Large intestine (tissue), 3 donors: ENCODE measurements around the gene SWAP70. TPM values are rescaled to one million over a fixed set of nuclear protein-coding genes. Genes with fewer than 3 reads are reported as not detected.
"Not testable (repeated sequence)": the region's sequence is repeated elsewhere in the genome, so short reads cannot be mapped to it uniquely, and the experiment has no call there.

Experiments used
- DNase-seq, 2 donors: peaks; one replicate each; pipeline versions ENCODE4 v3.0.0 to v3.0.0-alpha.2; 2013
- H3K27ac ChIP-seq: one replicate; pipeline ENCODE4 v1.5.1; 2013; ENCODE audit warnings: low read length
- H3K27me3 ChIP-seq: 2 replicates; pipeline ENCODE4 v1.6.1; 2013; ENCODE audit warnings: low read length; ENCODE audit not compliant: control insufficient read depth, insufficient read depth
- H3K36me3 ChIP-seq: 2 replicates; pipeline ENCODE4 v1.6.1; 2013; ENCODE audit warnings: low read length; ENCODE audit not compliant: control insufficient read depth, insufficient read depth
- H3K4me1 ChIP-seq: one replicate; pipeline ENCODE4 v1.6.1; 2013; ENCODE audit warnings: low read length; ENCODE audit not compliant: control insufficient read depth, insufficient read depth
- H3K4me3 ChIP-seq: one replicate; pipeline ENCODE4 v1.5.1; 2013; ENCODE audit warnings: low read length
- H3K9me3 ChIP-seq: one replicate; pipeline ENCODE4 v1.6.1; 2013; ENCODE audit warnings: mild to moderate bottlenecking, low read depth, low read length, moderate library complexity; ENCODE audit not compliant: control insufficient read depth
- WGBS: methylation state at CpG from one replicate; pipeline ENCODE4 v1.1.5; 2013; ENCODE audit warnings: low lambda C conversion rate; ENCODE audit not compliant: insufficient coverage; 5-methylcytosine and 5-hydroxymethylcytosine counted together
- polyA plus RNA-seq: library from polyadenylated mRNA; unstranded; fragments of 120-200 nt; gene quantifications from one replicate; pipeline ENCODE4 v1.2.1, GENCODE V29; 2013

Gene SWAP70
- polyA plus RNA-seq, 1 donor, result 21.7 TPM

- DNase-seq, result no peak
- peaks cover 36% of the 10 kb centered on the region for H3K36me3 ChIP-seq
- H3K4me3 ChIP-seq, result no peak overlapping the region
- H3K27me3 ChIP-seq, result no peaks in the 10 kb centered on the region
- no CpG with 5 or more reads among the region's 3 CpGs for WGBS
- H3K27ac ChIP-seq, result no peak overlapping the region
- H3K4me1 ChIP-seq, result no peaks in the 10 kb centered on the region
- peaks cover 11% of the 10 kb centered on the region for H3K9me3 ChIP-seq
Observed at GRCh38 chr11:9733212-9733611, 69.3 kb downstream of the SWAP70 start.

- H3K27ac ChIP-seq, result no peak overlapping the region
- peaks cover 4% of the 10 kb centered on the region for H3K4me1 ChIP-seq
- H3K36me3 ChIP-seq, result peaks cover 35% of the 10 kb centered on the region
- H3K27me3 ChIP-seq, result no peaks in the 10 kb centered on the region
- peaks cover 11% of the 10 kb centered on the region for H3K9me3 ChIP-seq
- no CpG with 5 or more reads among the region's 3 CpGs for WGBS
- H3K4me3 ChIP-seq, result no peak overlapping the region
- no peak for DNase-seq
Observed at GRCh38 chr11:9735236-9735635, 71.4 kb downstream of the SWAP70 start.

- 93% methylated on average over 2 of the region's 2 CpGs for WGBS
- Histone ChIP-seq H3K4me1 (peaks cover 10% of the 10 kb centered on the region), H3K27ac (no peak overlapping the region), H3K36me3 (peaks cover 39% of the 10 kb centered on the region), H3K4me3 (no peak overlapping the region), H3K27me3 (no peaks in the 10 kb centered on the region), H3K9me3 (peaks cover 11% of the 10 kb centered on the region)
- DNase-seq, result no peak
Observed at GRCh38 chr11:9735919-9736318, 72.0 kb downstream of the SWAP70 start.

- no peak overlapping the region for H3K4me3 ChIP-seq
Observed at GRCh38 chr11:9736365-9736764, 72.5 kb downstream of the SWAP70 start.

DNA sequence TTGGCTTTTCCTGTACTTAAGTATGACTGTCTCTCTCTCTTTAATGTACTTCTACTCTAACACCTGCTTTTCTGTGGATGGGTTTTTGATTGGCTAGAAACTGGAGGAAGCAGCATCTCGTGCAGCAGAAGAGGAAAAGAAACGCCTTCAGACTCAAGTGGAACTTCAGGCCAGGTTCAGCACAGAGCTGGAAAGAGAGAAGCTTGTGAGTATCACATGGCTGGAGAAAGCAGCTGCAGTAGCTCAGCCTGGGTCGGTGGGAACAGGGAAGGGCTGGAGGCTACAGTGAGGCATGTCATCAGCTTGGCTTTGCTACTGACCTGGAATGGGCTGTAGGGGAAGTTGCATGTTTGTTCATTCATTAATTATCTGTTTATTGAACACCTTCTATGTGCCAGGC, 74.2 kb downstream of the SWAP70 start:
- peaks cover 14% of the 10 kb centered on the region for H3K4me1 ChIP-seq
- H3K27me3 ChIP-seq, result no peaks in the 10 kb centered on the region
- peak overlapping the region; percentile 14 for H3K27ac ChIP-seq
- no peak overlapping the region for H3K4me3 ChIP-seq
- no CpG with 5 or more reads among the region's 3 CpGs for WGBS
- peaks cover 34% of the 10 kb centered on the region for H3K36me3 ChIP-seq
- no peak for DNase-seq
- peaks cover 11% of the 10 kb centered on the region for H3K9me3 ChIP-seq

More at GRCh38 chr11:9736365-9736764, 72.5 kb downstream of the SWAP70 start:
- peaks cover 14% of the 10 kb centered on the region for H3K4me1 ChIP-seq
- H3K36me3 ChIP-seq, result peaks cover 40% of the 10 kb centered on the region
- H3K27me3 ChIP-seq, result no peaks in the 10 kb centered on the region
- H3K9me3 ChIP-seq, result peaks cover 11% of the 10 kb centered on the region
- DNase-seq, result no peak
- 100% methylated on average over 1 of the region's 2 CpGs for WGBS
- no peak overlapping the region for H3K27ac ChIP-seq

DNA sequence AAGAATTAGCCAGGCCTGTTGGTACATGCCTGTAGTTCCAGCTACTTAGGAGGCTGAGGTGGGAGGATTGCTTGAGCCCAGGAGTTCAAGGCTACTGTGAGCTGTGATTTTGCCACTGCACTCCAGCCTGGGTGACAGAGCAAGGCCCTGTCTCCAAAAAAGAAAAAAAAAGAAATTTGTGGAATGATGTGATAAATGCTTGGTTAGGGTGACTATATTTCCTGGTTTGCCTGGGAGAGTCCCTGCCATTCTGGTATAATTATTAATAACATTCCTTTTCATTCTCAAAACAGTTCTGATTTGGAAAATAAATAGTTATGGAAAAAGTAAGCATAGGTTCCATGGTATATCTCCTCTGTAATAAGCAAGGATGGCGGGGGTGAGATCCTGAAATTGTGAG, 74.8 kb downstream of the SWAP70 start:
- Histone ChIP-seq H3K9me3 (peaks cover 11% of the 10 kb centered on the region), H3K27me3 (no peaks in the 10 kb centered on the region), H3K27ac (no peak overlapping the region), H3K4me3 (no peak overlapping the region), H3K36me3 (peaks cover 32% of the 10 kb centered on the region), H3K4me1 (peaks cover 14% of the 10 kb centered on the region)
- no CpG with 5 or more reads among the region's 1 CpG for WGBS
- DNase-seq, result no peak

DNA sequence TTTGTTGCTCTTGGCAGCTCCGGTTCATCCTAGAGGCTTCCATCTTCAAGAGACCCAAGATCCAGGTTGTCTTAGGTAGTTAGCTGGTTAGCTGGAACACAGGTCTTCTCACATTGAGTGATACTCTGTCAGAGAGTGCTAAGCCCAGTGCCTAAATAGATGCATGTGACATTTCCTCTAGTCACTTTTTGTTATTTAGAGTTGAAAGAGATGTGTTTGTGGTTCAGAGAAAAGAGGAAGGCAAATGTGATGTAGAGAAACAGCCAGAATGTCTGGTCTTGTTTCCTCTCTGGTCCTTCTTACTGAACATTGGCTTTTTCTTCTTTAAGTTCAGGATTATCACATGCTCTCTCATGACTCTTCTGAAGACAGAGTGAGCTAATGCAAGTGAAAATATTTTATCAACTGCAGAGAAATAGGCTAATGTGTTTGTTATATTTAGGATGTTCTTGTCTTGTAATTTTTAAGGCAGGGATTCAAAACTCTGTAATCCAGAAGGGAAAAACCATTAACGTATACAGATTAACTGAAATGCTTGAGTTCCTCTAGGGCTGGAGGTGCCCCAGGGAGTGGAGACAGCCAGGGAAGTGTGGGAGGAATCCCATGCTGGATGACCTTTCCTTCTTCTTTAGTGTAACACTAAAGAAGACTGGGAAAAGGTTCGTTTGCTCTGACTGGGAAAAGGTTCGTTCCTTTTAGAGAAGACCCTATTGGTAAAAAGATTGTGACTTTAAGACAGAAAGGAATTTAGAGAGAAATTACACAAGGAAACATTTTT, 75.4 kb downstream of the SWAP70 start:
- peaks cover 11% of the 10 kb centered on the region for H3K9me3 ChIP-seq
- peak overlapping the region; percentile 83 for H3K27ac ChIP-seq
- H3K4me3 ChIP-seq, result no peak overlapping the region
- WGBS, result 80% methylated on average over 1 of the region's 4 CpGs
- H3K27me3 ChIP-seq, result no peaks in the 10 kb centered on the region
- no peak for DNase-seq
- H3K4me1 ChIP-seq, result peaks cover 14% of the 10 kb centered on the region
- H3K36me3 ChIP-seq, result peaks cover 32% of the 10 kb centered on the region

DNA sequence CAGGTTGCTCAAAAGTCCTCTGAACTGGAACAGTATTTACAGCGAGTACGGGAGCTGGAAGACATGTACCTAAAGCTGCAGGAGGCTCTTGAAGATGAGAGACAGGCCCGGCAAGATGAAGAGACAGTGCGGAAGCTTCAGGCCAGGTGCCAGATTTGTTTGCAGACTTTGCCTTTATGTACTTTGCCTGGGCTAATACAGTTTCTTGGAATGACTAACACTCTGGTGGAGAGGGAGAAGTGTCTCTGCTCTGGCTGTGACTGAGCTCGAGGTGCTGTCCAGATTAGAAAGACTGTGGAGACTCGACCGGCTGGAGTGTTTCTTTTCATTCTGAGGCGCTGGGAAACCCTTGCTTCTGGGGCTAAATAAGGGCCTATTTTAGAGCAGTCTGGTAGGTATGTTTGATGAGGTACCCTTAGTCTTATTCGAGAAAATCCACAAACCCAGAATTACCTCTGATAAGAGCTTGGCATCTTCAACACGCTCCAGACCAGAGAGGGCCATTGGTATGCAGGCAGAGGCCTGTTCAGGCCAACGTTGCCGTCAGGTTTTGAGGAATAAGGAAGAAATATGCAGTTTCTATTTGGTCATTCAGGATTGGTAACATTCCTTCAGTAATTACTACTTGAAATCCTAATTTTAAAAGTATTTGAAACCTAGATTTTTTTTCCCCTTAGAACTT, 76.5 kb downstream of the SWAP70 start:
- peaks cover 35% of the 10 kb centered on the region for H3K36me3 ChIP-seq

GRCh38 chr11:9741260-9741659, 77.4 kb downstream of the SWAP70 start:
- Histone ChIP-seq H3K27me3 (no peaks in the 10 kb centered on the region), H3K27ac (no peak overlapping the region), H3K4me3 (no peak overlapping the region), H3K36me3 (peaks cover 35% of the 10 kb centered on the region), H3K9me3 (peaks cover 1% of the 10 kb centered on the region), H3K4me1 (peaks cover 14% of the 10 kb centered on the region)
- no peak for DNase-seq
- WGBS, result 83% methylated on average over 1 of the region's 6 CpGs

More for the DNA sequence above, 76.5 kb downstream of the SWAP70 start:
- Histone ChIP-seq H3K4me3 (no peak overlapping the region), H3K9me3 (peaks cover 7% of the 10 kb centered on the region), H3K27me3 (no peaks in the 10 kb centered on the region), H3K4me1 (peaks cover 14% of the 10 kb centered on the region), H3K27ac (peak overlapping the region; percentile 83)
- 20% methylated on average over 1 of the region's 12 CpGs for WGBS
- peak; percentile 78 to 88 for DNase-seq

GRCh38 chr11:9743512-9743911, 79.6 kb downstream of the SWAP70 start:
- DNase-seq, result not testable (repeated sequence)
- 80% methylated on average over 1 of the region's 3 CpGs for WGBS

More at GRCh38 chr11:9743512-9743911, 79.6 kb downstream of the SWAP70 start:
- H3K9me3 ChIP-seq, H3K27me3 ChIP-seq, H3K27ac ChIP-seq, H3K4me3 ChIP-seq: not testable (repeated sequence)
- H3K4me1 ChIP-seq, result peaks cover 14% of the 10 kb centered on the region
- peaks cover 21% of the 10 kb centered on the region for H3K36me3 ChIP-seq
